Measurements from ENCODE around the gene SLC7A9.
"Not testable (repeated sequence)": the region's sequence is repeated elsewhere in the genome, so short reads cannot be mapped to it uniquely, and the experiment has no call there.

The SLC7A9 gene

DNA sequence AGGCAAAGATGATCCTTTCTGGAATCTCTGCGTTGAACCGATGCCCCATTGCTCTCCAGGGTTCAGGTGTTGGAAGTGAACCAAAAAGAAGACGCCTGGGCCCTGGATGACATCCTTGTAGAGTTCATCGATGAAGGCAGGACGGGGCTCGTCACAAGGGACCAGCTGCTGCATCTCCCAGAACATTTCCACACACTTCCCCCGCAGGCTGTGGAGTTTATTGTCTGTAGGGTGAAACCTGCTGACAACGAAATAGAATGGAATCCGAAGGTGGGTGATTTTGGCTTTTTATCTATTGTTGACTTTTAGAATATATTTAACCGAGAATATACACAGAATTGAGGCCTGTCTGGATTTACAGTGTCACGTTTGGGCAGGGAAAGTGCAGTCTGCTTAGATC, 58.4 kb downstream of the SLC7A9 start:
- H3K4me3 ChIP-seq: no peak overlapping the region
- H3K27ac ChIP-seq: no peak overlapping the region

DNA sequence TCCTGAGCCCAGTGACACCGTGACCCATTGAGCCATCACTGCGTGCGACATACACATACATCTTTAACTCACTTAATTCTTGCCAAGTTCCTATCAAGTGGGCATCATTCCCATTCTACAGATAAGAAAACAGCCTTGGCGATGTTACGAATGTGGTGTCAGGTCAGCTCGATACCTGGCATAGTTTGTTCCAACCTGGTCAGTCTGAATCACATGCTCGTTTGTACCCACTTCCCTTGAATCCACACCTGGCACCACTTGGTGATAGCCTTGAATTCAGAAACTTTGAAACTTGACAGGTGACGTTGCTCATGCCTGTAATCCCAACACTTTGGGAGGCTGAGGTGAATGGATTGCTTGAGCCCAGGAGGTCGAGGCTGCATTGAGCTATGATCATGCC, 59.1 kb downstream of the SLC7A9 start:
- Histone ChIP-seq H3K4me3 (no peak overlapping the region), H3K27ac (no peak overlapping the region)

DNA sequence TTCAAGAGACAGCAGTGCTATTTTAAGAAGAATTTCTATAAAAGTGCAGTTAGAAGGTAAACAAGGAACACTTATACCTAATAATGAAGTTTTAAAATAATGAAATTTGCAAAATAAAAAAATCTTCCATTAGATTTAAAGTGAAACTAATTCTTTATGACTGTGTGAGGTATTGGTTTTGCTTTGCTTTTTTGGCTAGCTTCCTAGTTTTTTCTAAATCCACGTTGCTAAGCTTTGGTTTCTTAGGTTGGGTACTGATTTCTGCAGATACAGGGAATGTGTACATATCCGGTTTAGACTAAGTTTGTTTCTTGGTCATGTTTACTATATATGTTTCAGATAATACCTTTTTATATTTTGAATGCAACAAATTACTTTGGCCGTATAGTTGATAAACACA, 59.8 kb downstream of the SLC7A9 start:
- H3K27ac ChIP-seq: peak overlapping the region in 1 of 21 experiments; percentile 35

DNA sequence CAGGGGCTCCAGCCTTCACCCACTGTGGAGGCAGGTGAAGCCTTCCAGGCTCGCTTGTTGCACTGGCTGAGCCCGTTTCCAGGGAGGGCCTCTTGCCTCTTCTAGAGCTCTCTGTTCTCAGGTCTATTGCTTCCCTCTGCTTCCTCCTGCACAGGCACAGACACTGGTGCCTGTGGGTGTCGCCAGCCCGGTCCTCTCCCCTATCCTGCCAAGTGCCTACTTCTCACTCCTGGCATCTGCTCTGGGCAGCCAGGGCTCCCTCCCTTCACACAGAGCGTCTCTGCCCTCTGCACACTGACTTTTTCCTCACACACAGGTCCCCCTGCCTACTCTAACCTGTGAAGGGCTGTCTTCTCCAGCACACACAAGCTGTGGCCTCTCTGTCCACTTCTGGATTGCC, 60.3 kb downstream of the SLC7A9 start:
- H3K4me3 ChIP-seq: no peak overlapping the region
- peak overlapping the region in 1 of 21 experiments; percentile 35 for H3K27ac ChIP-seq

More for the DNA sequence above, 59.8 kb downstream of the SLC7A9 start:
- H3K4me3 ChIP-seq: no peak overlapping the region

DNA sequence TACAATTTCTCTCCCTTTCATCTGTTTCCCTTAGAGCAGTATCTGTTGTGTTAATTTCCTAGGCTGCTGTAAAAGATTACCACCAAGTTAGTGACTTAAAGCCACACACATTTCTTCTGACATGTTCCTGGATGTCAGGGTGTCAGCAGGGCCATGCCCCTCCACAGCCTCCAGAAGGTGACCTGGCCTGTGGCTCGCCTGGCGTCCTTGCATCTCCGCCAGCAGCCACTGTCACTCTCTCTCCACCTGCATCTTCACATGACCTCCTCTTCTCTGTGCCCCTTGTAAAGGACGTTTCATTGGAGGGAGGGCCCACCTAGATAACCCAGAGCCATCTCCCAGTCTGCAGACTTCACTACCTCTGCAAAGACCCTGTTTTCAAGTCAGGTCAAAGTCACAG, 61.3 kb downstream of the SLC7A9 start:
- H3K4me3 ChIP-seq: no peak overlapping the region
- H3K27ac ChIP-seq: no peak overlapping the region

DNA sequence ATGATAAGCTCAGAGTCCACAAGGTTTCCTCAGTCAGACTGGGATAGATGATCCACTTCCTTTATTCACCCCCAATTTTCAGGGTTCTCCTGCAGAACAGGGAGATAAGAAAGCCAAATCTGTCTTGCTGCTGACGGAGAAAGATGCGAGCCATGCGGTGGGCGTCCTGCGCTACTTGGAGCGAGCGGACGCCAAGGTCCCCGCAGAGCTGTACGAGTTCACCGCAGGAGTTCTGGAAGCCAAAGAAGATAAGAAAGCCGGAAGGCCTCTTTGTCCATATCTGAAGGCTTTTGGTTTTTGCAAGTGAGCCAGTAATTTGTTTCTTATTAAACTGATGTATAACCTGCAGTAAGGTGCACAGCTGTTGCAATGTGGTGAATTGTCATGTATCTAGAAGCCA, 66.7 kb downstream of the SLC7A9 start:
- no peak overlapping the region for H3K27ac ChIP-seq
- no peak overlapping the region for H3K4me3 ChIP-seq

DNA sequence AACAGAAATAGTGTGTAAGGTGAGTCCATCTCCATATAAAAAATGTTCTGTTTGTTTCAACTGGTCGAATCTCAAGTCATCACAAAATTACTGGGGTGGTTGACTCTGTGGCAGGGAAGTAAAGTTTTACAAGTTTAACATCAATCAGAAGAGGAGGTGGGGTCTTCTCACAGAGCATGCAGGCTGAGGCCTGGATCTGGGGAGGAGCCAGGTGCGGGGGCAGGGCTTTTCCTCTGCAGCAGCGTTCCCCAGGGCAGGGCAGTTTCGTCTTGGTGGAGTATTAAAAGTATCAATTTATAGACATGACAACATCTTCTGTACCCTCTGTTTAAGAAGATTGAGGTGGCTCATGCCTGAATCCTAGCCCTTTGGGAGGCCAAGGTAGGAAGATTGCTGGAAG, 68.8 kb downstream of the SLC7A9 start:
- H3K27ac ChIP-seq: no peak overlapping the region
- no peak overlapping the region for H3K4me3 ChIP-seq

DNA sequence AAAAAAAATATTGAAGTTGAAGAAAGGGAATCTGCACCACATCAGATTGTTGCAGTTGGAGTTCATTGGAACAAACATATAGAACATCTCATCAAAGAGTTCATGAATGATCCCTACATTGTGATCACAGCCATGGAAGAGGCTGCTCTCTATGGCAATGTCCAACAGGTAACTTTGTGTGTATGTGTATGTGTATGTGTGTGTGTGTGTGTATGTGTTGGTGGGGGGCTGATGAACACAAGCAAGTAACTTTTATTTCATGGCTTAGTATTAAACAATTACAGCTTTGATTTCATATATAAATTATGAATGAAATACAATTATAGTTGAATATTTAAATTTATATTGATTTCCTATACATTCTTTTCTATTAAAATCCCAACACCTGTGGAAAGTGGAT, 69.4 kb downstream of the SLC7A9 start:
- no peak overlapping the region for H3K27ac ChIP-seq
- no peak overlapping the region for H3K4me3 ChIP-seq

DNA sequence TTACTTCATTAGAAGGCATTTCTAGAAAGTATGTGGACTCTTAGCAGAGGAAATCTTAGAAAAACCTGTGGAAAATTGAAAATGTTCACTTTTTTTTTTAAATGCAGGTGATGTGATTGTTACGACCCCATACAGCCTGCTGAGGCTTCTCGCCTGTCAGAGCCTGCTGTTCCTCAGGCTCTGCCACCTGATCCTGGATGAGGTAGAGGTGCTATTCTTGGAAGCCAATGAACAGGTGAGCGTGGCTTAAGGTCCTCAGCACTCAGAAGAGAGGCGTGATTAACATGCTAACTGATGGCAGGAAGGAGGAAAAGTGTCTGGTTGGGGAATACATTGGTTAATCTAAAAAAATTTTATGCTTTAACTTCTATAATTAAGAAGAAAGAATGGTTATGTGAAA, 71.4 kb downstream of the SLC7A9 start:
- Histone ChIP-seq H3K27ac (no peak overlapping the region), H3K4me3 (no peak overlapping the region)

DNA sequence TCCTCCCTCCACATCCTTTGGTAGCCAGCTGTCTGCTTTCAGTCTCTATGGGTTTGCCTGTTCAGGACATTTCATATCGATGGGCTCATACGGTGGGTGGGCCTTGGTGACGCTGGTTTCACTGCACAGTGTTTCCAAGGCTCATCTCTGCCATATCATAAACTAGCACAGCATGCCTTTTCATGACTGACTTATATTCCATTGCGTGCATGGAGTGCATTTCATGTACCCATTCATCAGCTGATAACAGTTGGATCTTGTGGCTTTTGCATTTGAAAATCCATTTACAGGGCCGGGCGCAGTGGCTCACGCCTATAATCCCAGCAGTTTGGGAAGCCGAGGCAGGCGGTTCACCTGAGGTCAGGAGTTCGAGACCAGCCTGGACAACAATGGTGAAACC, 80.1 kb downstream of the SLC7A9 start:
- H3K27ac ChIP-seq: no peak overlapping the region
- H3K4me3 ChIP-seq: no peak overlapping the region

DNA sequence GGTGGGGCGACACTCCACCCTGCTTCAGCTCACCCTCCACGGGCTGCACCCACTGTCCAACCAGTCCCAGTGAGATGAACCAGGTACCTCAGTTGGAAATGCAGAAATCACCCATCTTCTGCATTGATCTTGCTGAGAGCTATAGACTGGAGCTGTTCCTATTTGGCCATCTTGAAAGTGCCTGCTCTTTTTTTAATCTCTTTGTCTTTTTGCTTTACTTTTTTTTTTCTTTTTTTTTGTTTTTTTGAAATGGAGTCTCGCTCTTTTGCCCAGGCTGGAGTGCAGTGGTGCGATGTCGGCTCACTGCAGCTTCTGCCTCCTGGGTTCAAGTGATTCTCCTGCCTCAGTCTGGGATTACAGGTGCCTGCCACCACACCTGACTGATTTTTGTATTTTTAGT, 81.7 kb downstream of the SLC7A9 start:
- not testable (repeated sequence) for H3K27ac ChIP-seq

DNA sequence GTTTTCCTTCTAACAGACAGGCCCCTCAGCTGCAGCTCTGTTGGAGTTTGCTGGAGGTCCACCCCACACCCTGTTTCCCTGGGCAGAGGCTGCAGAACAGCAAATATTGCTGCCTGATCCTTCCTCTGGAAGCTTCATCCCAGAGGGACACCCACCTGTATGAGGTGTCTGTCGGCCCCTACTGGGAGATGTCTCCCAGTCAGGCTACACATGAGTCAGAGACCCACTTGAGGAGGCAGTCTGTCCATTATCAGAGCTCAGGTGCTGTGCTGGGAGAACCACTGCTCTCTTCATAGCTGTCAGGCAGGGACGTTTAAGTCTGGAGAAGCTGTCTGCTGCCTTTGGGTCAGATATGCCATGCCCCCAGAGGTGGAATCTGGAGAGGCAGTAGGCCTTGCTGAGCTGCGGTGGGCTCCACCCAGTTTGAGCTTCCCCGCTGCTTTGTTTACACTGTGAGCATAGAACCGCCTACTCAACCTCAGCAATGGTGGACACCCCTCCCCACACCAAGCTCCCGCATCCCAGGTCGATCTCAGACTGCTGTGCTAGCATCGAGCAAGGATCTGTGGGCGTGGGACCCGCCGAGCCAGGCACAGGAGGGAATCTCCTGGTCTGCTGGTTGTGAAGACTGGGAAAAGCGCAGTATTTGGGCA, 82.3 kb downstream of the SLC7A9 start:
- H3K27ac ChIP-seq, H3K4me3 ChIP-seq: not testable (repeated sequence)

More for the DNA sequence above, 81.7 kb downstream of the SLC7A9 start:
- not testable (repeated sequence) for H3K4me3 ChIP-seq

DNA sequence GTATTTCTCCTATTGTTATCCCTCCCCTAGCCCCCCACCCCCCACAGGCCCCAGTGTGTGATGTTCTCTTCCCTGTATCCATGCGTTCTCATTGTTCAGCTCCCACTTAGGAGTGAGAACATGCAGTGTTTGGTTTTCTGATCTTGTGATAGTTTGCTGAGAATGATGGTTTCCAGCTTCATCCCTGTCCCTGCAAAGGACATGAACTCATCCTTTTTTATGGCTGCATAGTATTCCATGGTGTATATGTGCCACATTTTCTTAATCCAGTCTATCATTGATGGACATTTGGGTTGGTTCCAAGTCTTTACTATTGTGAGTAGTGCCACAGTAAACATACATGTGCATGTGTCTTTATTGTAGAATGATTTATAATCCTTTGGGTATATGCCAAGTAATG, 87.5 kb downstream of the SLC7A9 start:
- H3K4me3 ChIP-seq, H3K27ac ChIP-seq: not testable (repeated sequence)

DNA sequence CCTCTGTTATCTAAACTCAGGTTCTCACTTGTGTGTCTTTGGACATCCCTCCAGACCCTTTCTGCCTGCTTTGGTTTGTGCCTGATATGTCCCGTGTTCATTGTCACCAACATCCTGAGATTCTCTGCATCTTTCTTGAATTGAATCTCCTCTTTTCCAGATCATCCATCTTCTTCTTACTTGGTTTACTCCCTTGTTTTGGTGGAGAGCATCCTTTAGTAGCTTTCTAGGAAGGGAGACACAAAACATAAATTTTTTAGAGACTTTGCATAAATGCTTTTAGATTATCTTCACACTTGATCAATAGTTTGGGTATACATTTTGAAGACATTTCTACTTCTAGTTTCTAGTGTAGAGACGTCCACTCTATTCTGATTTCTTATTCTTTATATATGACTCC, 88.3 kb downstream of the SLC7A9 start:
- H3K27ac ChIP-seq: no peak overlapping the region
- no peak overlapping the region for H3K4me3 ChIP-seq
